GM19023 (cell line): ENCODE measurements around the gene SYNDIG1.

Experiments used
- ATAC-seq: cut with Tn5 transposase; IDR thresholded peaks from one replicate; pipeline ENCODE4 v1.9.1; 2021; ENCODE audit warnings: mild to moderate bottlenecking, moderate library complexity; ENCODE audit not compliant: unreplicated experiment

Gene SYNDIG1

DNA sequence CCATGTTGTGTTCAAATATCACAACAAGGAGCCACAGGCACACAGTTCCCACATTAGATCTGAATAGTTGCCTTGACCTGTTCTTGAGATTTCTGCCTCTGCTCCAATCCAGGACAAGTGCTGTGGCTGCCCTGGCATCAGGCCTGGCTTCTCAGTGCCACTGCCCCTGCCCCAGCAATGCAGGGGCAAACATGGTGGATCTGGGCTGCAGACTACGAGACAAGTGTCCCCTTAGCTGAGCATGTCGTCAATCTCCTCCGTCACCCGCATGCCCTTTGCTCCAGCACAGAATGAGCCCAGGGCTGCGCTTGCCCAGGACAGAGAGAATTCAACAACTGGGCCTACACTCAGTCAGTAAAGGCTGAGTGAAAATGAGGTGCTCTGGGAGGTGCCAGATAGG lies 201.6 kb downstream of the SYNDIG1 start:
- no peak for ATAC-seq

DNA sequence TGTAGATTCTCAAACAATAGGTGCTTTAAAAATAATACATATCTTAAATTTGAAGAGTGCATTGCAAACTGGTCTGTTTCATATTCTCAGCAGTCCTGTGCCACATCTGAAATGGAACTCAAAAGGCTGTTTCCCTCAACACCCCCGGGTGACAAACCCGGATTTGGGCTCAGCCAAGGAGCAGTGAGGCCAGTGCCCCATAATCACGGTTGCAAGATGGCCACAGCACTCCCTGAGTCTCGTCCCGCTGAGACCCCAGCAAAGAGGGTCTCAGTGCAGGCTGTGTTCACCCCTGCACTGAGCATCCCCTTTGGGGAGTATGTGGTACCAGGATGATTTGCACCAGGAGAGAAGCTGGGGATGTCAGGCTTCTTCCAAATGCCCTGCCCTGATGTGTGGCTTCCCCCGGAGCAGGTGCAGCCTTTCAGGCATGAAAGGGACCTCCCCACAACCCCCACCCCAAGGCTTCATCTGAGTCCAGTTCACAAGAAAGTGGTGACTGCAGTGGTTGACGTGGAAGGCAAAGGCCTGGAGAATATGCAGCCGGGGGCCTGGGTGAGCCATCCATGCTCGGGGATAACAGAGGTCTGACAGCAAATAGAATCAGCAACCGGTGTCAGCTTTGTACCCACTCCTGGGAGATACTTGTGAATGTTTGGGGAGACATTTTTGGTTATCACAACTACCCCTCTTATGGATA lies 202.9 kb downstream of the SYNDIG1 start:
- ATAC-seq: no peak

DNA sequence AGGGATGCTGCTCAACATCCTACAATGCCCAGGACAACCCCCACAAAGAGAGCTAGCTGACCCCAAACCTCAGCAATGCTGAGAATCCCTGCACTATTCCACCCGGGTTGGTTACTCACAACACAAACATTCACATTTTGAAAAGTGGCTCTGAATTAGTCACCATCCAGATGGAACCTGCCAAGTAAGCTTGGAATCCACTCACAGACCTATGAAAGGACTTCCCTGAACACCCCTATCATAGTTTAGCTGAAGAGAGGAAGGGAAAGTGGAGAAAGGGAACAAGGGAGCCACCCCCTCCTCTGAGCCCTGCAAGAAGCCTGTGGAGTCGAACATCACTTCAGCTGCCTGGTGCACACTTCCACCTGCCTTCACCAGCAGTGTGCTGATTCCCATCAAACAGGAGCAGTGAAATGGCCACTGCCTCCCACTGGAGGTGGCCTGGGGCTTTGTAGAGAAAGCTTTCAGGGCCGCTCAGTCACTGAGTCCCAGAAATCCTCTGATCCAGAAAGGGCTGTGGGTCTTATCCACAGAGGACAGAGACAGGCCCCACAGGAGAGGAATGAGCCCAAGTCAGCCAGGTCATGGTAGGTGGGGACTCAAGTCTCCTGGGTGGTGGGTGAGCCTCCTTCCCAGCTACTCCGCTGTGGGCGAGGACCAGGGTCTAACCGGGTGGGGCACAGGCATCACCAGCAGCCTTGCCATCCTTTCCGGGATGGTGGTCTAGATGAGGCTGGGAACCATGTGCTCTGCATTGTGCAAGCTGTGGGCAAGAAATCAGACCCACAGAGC lies 203.7 kb downstream of the SYNDIG1 start:
- no peak for ATAC-seq

DNA sequence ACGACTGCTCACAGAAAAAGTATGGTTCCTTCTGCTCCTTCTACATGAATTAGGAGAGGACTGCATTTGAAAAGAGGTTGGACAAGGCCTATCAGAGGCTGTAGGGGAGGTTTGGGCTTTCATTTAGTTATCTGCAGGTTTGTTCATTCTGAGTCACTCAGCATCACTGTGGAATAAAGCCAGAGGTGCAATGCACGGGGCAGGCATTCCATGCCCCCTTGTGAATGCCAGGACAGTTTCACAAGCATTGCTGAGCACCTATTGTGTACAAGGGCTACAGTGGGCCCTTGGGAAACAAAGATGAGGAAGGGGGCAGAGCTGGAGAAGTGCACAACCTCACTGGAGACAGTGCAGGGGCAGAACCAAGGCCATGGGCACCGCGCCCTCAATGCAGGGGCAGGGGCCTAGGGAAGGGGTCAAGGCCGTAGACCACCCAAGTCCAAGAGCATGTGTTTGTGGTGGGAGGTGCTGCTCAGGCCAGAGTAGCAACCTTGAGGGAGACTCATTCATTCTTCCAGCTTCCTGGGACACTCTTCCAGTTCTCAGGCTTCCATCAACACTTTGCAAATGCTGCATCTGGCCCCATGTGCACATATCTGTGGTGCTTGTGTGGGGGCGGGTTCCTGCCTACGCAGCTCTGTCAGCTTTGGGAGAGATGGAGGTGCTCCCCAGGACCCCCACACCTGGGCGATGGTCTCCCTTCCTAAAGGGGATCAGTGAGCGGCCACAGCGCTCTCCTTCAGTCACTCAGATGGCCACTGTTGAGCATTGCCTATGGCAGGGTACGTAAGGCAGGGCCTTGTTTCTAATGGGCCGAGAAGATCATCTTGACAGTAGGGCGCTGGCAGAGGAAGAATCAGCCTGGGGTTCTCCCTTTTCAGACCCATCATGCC lies 204.5 kb downstream of the SYNDIG1 start:
- no peak for ATAC-seq

DNA sequence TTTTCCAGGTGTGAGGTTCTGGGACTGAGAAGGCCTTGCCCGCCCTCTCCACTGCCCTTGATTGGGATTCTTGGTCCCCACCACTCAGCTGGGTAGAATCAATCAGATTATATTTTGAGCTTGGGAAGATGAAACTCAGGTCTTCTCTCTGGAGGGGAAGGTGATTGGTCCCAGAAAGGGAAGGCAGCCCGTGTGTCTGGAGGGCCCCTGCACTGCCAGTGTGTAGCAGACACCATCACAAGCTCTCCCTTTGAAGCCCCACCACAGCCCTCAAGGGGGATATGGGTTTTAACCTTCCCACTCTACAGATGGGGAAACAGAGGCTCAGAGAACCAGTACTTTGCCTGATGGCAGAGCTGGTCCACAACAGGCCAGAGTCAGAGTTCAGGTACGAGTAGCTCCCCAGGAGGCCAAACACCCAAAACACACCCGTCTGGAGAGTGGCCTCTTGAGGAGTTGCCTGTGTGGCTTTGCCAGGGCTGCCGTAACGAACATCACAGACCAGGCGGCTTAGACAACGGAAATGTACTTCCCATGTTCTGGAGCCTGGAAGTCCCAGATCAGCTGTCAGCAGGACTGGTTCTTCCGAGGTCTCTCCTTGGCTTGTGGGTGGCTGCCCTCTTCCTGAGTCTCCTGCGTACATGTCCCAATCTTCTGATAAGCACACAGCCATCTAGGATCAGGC lies 205.6 kb downstream of the SYNDIG1 start:
- ATAC-seq: no peak

DNA sequence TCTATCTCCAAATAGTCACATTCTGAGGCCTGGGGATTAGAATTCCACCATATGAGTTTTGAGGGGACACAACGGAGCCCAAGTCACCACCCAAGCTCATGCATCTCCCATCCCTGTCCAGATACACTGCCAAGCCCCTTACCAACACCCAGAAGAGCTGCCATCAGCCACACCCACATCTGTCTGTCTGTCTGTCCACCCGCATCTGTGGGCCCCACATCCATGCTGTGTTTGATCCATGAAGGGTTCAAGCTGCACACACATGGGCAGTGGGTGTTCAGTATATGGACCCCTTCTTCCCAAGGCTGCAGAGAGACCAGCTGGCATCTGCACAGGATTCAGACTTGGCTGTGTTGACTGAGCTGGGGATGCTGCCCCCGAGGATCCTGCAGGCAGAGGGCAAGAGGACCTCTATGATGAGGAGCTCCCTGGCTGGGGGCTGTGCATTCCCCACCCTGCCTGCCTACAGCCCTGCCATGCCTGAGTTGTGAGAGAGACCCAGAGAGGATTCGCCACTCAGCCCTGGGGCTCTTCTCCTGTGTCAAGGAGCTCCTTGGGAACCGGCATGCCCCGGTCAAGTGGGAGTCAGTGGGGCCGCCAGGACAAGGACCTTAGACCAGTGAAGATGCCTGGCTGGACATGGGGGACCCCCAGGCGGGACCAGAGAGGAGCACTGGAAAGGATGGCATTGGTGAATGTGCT lies 206.4 kb downstream of the SYNDIG1 start:
- no peak for ATAC-seq

DNA sequence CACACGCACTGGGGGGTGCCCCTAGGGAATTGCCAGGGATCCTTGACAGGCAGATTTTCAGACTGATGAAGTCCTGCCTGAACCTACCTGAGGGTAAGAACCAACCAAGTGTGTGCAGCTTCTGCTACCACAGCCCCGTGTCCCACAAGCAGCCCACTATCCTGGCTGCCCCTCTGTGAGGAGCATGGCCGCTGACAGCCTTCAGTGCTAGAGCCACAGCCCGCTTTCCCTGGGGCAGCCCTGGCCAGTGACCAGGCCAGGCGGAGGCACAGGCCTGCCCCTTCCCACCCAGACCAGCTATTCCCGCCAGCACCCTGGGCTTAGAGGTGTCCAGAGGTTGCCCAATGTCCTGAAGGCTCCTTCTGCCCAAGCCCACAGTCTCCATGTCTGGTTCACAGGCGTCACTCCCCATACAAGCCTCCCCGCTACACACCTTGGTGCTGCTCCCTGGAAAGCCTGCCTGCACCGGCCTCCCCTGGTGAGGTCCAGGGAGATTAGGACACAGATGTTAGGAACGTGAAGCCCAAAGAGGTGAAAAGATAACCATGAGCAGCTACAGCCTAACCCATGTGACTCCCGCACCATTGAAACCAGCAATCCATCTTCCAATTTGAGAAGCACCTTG lies 207.0 kb downstream of the SYNDIG1 start:
- ATAC-seq: no peak

DNA sequence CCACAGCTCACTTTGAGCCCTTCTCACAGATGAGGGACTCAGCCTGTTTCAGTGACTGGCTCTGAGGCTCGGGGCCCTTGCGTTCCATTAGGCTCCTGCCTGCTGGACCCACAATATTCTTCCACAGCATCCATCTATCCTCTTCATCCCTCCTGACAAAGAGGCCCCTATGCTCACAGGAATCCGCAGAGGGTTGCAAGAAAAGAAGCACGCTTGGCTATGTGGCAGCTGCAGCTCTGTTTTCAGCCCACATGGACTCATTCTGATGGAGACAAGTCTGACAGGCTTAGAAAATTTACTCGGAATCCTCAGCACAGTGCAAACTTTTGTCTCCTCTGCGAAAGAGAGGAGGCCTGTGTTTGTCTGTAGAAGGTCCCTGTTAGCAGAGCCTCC lies 207.5 kb downstream of the SYNDIG1 start:
- no peak for ATAC-seq

DNA sequence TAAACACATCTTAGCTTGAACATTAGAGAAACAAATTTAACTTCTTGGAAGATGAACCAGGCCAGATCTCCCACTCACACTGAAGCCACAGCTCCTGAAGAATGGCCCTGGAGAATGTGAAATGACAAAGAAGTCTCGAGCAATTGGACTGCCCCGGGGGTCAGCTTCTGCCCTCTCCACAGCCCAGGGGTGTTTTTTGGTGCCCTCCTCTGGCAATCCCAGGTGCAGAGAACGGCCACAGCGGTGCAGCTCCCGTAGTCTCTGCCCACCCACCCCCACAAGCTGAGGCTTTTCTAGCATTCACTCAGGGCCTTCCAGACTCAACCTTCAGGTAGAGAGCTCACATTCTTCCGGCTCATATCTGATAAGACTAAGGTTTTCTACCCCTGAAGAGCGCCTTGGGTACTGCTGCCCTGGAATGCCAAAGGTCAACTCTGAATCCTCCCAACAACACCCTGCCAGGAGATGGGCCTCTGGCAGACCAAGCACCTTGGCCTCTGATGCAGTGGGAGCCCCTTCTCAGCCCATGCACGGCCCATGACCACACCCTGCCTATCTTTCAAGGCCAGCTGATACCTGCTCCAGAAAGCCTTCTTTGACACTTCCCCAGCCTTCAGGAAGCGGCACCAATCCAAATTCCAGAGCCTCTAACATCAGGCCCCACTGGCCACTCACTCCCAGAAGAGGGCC lies 208.3 kb downstream of the SYNDIG1 start:
- no peak for ATAC-seq

DNA sequence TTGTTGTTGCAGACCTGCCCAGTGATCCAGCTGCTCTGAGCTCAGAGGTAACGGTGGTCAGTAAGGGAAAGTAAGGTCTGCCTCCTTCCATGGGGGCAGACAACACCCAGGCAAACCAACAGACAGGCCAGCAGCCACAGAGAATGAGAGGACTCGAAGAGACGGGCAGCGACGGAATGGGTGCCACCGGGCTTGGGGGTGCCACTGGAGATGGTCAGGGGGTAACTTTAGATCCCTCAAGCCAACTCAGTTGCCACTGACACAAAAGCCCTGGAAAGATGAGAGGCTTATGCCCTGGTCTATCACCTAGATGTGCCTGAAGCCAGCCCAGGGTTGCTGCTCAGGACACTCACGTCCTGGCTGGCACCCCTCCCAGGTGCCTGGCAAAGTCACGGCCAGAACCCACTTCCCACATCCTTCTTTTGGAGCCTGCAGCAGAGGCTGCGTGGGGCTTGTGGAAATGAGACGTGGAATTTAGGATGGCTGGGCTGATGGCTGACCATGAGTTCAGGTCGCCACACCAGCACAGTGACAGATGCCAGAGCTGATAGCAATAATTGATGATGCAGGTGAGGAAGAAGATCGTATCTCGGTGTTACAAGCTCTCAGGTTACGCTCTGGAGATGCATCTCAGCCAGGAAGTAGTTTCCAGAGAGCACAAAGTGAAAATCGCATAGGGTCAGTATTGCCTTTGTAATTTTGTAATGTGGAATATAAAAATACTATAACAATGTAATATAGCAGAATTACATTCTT lies 209.1 kb downstream of the SYNDIG1 start:
- ATAC-seq: no peak

DNA sequence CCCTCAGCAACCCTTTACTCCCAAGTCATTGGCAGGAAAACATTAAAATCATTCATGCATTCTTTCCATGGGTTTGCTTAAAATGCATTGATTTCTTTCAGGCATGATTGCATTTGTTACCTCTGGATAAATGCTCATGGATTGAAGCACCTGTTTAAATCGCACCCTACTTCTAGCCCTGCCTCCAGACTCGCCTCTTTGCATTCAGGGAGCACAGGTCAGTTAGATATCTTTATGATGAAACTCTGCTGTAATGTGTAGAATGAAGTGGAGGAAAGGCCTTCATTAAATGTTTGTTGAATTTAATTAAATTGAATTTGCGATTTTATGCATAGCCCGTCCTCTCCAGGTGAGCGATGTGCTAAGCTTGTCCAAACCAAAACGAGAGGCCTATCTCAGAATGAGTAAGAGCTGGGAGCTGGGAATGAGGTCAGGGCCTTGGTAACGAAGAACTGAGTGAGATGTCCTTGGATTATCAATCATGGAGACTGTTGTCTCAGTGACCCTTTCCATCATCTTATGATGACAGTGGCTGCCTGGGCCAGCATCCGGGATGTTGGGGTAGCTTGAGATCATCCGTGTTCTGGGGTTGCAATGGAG lies 210.1 kb downstream of the SYNDIG1 start:
- no peak for ATAC-seq

DNA sequence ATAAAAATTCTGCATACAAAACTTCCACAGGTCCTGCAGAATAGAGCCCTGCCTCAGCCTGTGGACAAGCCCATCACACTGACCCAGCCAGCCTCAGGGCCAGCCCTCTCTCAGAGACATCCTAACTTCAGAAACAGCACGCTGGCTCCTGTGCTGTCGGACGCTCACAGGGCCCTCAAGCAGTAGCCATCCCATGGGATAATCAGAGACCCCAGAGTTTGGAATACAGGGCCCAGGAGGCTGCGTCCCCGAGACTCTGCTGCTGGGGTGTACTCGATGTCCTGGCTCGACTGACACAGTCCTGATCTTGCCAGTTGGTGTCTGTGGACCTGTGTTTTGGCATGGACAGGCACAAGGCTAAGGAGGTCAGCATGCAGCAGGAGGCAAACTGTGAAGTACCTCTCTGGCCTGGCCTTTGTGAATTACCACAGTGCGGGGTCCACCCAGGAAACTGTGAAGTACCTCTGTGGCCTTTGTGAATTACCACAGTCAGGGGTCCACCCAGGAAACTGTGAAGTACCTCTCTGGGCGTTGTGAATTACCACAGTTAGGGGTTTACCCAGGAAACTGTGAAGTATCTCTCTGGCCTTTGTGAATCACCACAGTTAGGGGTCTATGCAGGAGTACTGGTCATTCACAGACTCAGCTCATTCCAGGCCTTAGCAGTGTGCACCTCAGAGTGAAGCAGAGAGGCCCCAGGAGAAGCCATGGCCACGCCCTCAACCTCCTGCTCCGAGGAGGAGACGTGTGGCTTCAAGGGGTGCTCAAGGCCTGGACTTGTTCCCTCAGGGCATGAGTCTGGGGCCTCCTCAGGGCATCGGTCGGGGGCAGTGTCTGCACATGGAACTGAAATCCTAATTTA lies 212.4 kb downstream of the SYNDIG1 start:
- ATAC-seq: no peak

DNA sequence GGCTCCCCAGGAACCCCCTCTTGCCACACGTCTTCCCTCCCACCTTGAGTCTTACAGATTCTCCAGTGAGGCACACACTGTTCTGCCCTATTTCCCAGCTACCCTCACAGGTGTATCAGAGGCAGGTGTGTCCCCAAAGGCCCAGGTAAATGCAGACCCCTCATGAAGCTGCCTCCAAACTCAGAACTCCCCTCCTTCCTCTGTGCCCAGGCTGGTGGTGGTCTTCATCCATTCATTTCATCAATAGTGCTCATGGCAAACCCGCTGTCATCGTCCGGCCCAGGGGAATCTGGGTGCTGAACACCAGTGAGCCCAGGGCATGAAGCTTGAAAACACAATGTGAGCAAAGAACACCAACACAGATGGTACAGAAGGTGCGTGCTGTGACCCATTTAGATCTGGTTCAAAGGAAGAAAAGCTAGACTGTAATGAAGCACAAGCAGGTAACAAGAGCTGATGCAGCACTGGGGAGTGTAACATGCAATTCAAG lies 213.1 kb downstream of the SYNDIG1 start:
- no peak for ATAC-seq

DNA sequence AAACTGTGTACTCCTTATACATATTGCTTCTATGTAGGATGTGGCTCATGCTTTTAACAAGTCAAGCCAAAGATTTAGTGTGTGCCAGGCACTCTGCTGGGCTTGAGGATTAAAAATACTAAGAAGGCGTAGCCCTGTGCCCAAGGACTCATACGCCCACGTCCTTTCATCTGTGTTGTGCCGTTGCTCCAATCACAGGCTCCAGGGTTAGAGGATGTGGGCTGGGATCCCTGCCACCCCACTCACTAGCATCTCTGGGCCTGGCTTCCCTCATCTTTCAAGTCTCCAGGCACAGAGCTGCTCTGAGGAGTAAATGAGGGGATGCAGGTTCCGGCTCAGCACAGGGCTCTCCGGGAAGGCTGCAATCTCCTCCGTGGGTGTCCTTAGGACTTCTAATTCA lies 214.2 kb downstream of the SYNDIG1 start:
- no peak for ATAC-seq

DNA sequence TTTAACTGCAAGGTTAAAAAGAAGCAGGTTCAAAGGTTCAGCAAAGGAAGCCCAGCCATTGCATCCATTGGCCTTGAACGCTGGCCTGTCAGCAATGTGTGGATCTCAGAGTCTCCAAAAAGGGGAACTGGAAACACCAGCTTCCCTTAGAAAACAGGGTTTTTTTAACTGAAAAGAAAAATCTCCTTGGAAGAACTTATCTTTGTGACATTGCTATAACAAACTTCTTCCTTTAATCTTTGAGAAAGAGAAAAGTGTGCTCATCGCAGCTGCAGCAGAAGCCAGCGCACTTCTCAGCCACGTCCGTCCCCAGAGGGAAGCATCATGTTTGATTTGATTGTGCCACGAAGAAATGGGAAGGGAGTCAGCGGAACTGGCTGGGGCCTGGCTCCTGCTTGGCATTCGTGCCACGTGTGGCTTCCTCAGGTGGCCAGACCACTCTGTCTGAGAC lies 215.0 kb downstream of the SYNDIG1 start:
- no peak for ATAC-seq

DNA sequence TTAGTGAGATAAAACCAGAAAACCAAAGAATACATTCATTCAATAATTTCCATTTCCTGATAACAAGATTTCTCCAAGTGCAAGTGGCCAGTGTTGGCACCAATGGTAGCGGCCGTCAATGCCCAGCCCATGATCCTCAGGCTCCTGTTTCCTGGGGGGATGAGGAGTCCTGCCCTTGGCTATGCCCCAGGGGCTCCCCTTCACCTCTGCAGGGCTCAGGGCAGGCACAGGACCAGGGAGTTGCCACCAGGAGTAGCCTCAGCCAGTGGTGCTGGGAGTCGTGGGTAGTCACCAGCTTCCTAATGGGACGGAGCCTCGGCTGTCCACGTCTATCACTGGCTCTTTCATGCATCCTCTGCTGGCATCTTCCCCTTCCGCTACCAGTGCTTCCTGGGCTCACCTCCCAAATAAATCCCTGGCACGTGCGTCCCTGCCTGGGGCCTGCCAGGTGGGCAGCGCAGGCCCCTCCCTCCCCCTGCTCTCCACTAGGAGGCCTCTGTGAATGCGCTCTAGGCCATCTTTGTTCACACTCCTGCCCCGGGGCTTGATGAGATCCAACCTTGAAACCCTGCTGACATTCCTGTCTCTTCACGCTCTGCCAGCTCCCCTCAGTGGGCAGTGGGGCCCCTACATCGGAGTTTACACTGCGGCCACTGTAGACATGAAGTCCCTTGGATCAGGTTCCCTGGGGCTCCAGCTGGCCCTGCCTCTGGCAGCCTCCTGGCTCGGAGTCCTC lies 215.7 kb downstream of the SYNDIG1 start:
- no peak for ATAC-seq
